ENCODE results near the gene NBEAL2. TPM values are rescaled to one million over a fixed set of nuclear protein-coding genes. Genes with fewer than 3 reads are reported as not detected.

The NBEAL2 gene
- total RNA-seq, 1 experiment from 2014 or later = 50.7 TPM

- ChIA-PET CTCF (interaction anchor here (0.7 kb wide), 1 partner anchor 23 kb away, joined by 3 read pairs; no protein-coding TSS in a partner anchor), POLR2A (ENCODE audit: unreplicated experiment) (no interaction called here)
- ATAC-seq (peak; percentile 6; the same call in 1 of the 2 replicates), DNase-seq (peak; percentile 6)
- Histone ChIP-seq H3K27me3 (ENCODE audit: low read length) (no peaks in the 10 kb centered on the region), H3K9me3 (ENCODE audit: low read length) (no peaks in the 10 kb centered on the region), H3K4me1 (ENCODE audit: insufficient read depth, low read length) (peaks cover 52% of the 10 kb centered on the region), H3K79me2 (ENCODE audit: low read length) (peaks cover 100% of the 10 kb centered on the region), H3K9me2 (replicated peaks; ENCODE audit: low read length) (no peaks in the 10 kb centered on the region), H3F3A (ENCODE audit: low read length, unreplicated experiment) (no peaks in the 10 kb centered on the region), H3K4me2 (ENCODE audit: low read length) (no peak overlapping the region), H3K4me3 (ENCODE audit: low read length) (no peak overlapping the region), H3K9ac (ENCODE audit: low read length) (no peak overlapping the region), H3K27ac (ENCODE audit: low read length) (peak overlapping the region; percentile 4), H2AFZ (ENCODE audit: low read length) (no peak overlapping the region), H3K36me3 (ENCODE audit: low read depth, low read length) (peaks cover 32% of the 10 kb centered on the region), H4K20me1 (ENCODE audit: low read length) (peaks cover 90% of the 10 kb centered on the region)
- BruUV-seq (replicated peaks) = no TSS peak
- intact Hi-C loops (cut with micrococcal nuclease) = no loop called here
- no peak for TF ChIP-seq CTCF (conservative IDR thresholded peaks at IDR 0.05; ENCODE audit: low read depth, low read length)
Measured at GRCh38 chr3:46946416-46946815, 33.0 kb upstream of the NBEAL2 start.

GRCh38 chr3:46946856-46947545 lies 32.5 kb upstream of the NBEAL2 start:
- ChIA-PET POLR2A (ENCODE audit: unreplicated experiment) (interaction anchor here (0.6 kb wide), 1 partner anchor 35 kb away, joined by 4 read pairs; no protein-coding TSS in a partner anchor), CTCF (interaction anchor here (0.7 kb wide), 1 partner anchor 24 kb away, joined by 3 read pairs; no protein-coding TSS in a partner anchor)
- Histone ChIP-seq H3K9me2 (replicated peaks; ENCODE audit: low read length) (no peaks in the 10 kb centered on the region), H3K4me2 (ENCODE audit: low read length) (peak overlapping the region; percentile 14; the same call in 1 of the 2 replicates), H3K27ac (ENCODE audit: low read length) (peak overlapping the region; percentile 4), H3K4me1 (ENCODE audit: insufficient read depth, low read length) (peaks cover 52% of the 10 kb centered on the region), H2AFZ (ENCODE audit: low read length) (no peak overlapping the region), H3K36me3 (ENCODE audit: low read depth, low read length) (peaks cover 29% of the 10 kb centered on the region), H3K9me3 (ENCODE audit: low read length) (no peaks in the 10 kb centered on the region), H3K9ac (ENCODE audit: low read length) (no peak overlapping the region), H3K79me2 (ENCODE audit: low read length) (peaks cover 98% of the 10 kb centered on the region), H3K27me3 (ENCODE audit: low read length) (no peaks in the 10 kb centered on the region), H3K4me3 (ENCODE audit: low read length) (no peak overlapping the region), H4K20me1 (ENCODE audit: low read length) (peaks cover 88% of the 10 kb centered on the region), H3F3A (ENCODE audit: low read length, unreplicated experiment) (no peaks in the 10 kb centered on the region)
- intact Hi-C loops (cut with micrococcal nuclease) = no loop called here
- no TSS peak for BruUV-seq (replicated peaks)
- ATAC-seq = peak; percentile 60
- DNase-seq = peak; percentile 54
- TF ChIP-seq EZH2 (IDR thresholded peaks at IDR 0.05; ENCODE audit: low read length, unreplicated experiment) (no peak), EZH2phosphoT487 (IDR thresholded peaks at IDR 0.05; ENCODE audit: borderline replicate concordance, low read length) (no peak), CTCF (conservative IDR thresholded peaks at IDR 0.05; ENCODE audit: low read depth, low read length) (no peak)

GRCh38 chr3:46947546-46947901 lies 31.9 kb upstream of the NBEAL2 start:
- peak overlapping the region; percentile 14; the same call in 1 of the 2 replicates for H3K4me2 ChIP-seq (ENCODE audit: low read length)
- POLR2A ChIA-PET (ENCODE audit: unreplicated experiment) = interaction anchor here (0.6 kb wide), 1 partner anchor 27 kb away, joined by 4 read pairs; no protein-coding TSS in a partner anchor
- H3K79me2 ChIP-seq (ENCODE audit: low read length) = peaks cover 98% of the 10 kb centered on the region
- ATAC-seq (no peak; the same call in 1 of the 2 replicates), DNase-seq (no peak)
- peaks cover 26% of the 10 kb centered on the region for H3K36me3 ChIP-seq (ENCODE audit: low read depth, low read length)
- H3K9ac ChIP-seq (ENCODE audit: low read length) = no peak overlapping the region
- H3K27me3 ChIP-seq (ENCODE audit: low read length) = no peaks in the 10 kb centered on the region
- no peak overlapping the region for H3K4me3 ChIP-seq (ENCODE audit: low read length)
- no peaks in the 10 kb centered on the region for H3F3A ChIP-seq (ENCODE audit: low read length, unreplicated experiment)
- CTCF ChIA-PET = no interaction called here
- peaks cover 52% of the 10 kb centered on the region for H3K4me1 ChIP-seq (ENCODE audit: insufficient read depth, low read length)
- H3K9me3 ChIP-seq (ENCODE audit: low read length) = no peaks in the 10 kb centered on the region
- intact Hi-C loops (cut with micrococcal nuclease) = no loop called here
- H2AFZ ChIP-seq (ENCODE audit: low read length) = no peak overlapping the region
- TF ChIP-seq EZH2 (IDR thresholded peaks at IDR 0.05; ENCODE audit: low read length, unreplicated experiment) = no peak
- TF ChIP-seq CTCF (conservative IDR thresholded peaks at IDR 0.05; ENCODE audit: low read depth, low read length) = no peak
- TF ChIP-seq EZH2phosphoT487 (IDR thresholded peaks at IDR 0.05; ENCODE audit: borderline replicate concordance, low read length) = no peak
- H4K20me1 ChIP-seq (ENCODE audit: low read length) = peaks cover 88% of the 10 kb centered on the region
- no peaks in the 10 kb centered on the region for H3K9me2 ChIP-seq (replicated peaks; ENCODE audit: low read length)
- no peak overlapping the region; the same call in 1 of the 2 replicates for H3K27ac ChIP-seq (ENCODE audit: low read length)
- BruUV-seq (replicated peaks) = no TSS peak

Data from PC-3 (cell line).